IMR-90 (cell line): ENCODE measurements around the gene PRKCH. TPM values are rescaled to one million over a fixed set of nuclear protein-coding genes. Genes with fewer than 3 reads are reported as not detected.

Source experiments
- ATAC-seq: fragments of 200-7000 bp; cut with Tn5 transposase; 2 replicates; pipeline ENCODE4 v1.9.1; 2020; ENCODE audit warnings: low read depth, mild to moderate bottlenecking, moderate library complexity
- BruUV-seq: library from RNA; stranded (reverse); fragments of 400-500 nt; replicated peaks from 2 replicates; lab custom pipeline; 2021; lab: Mats Ljungman, UMichigan
- CTCF ChIA-PET: fragments of 300-600 bp; formaldehyde crosslinking; extraction: SDS; loops from one replicate; lab custom pipeline; 2021; ENCODE audit warnings: antibody characterized with exemption; lab: Yijun Ruan, JAX
- POLR2A ChIA-PET: fragments of 300-600 bp; sonication (Branson Sonifier 250); formaldehyde crosslinking; loops from one replicate; lab custom pipeline; 2022; ENCODE audit warnings: antibody characterized with exemption; ENCODE audit not compliant: unreplicated experiment; lab: Charles Lee
- DNase-seq: peaks from one replicate; pipeline ENCODE4 v3.0.0; 2013
- H2AFZ ChIP-seq: replicated peaks from 2 replicates; pipeline ENCODE3; 2013; ENCODE audit warnings: low read length, mild to moderate bottlenecking; ENCODE audit not compliant: poor library complexity
- H2AK5ac ChIP-seq: 2 replicates; pipeline ENCODE4 v1.6.1; 2013; ENCODE audit warnings: low read depth, low read length, inconsistent platforms
- H2AK9ac ChIP-seq: replicated peaks from 2 replicates; pipeline ENCODE3; 2013; ENCODE audit warnings: mild to moderate bottlenecking, low read depth, low read length, moderate library complexity; ENCODE audit not compliant: poor library complexity
- H2BK120ac ChIP-seq: 2 replicates; pipeline ENCODE4 v1.6.1; 2013; ENCODE audit warnings: low read depth, low read length, inconsistent platforms
- H2BK15ac ChIP-seq: 3 replicates; pipeline ENCODE4 v1.6.1; 2013; ENCODE audit warnings: low read depth, low read length, inconsistent platforms
- H2BK20ac ChIP-seq: 2 replicates; pipeline ENCODE4 v1.6.1; 2013; ENCODE audit warnings: low read depth, mild to moderate bottlenecking, inconsistent platforms, low read length, moderate library complexity
- H2BK5ac ChIP-seq: 2 replicates; pipeline ENCODE4 v1.6.1; 2013; ENCODE audit warnings: mild to moderate bottlenecking, low read depth, low read length, inconsistent platforms; ENCODE audit not compliant: poor library complexity, severe bottlenecking
- H3K14ac ChIP-seq: replicated peaks from 2 replicates; pipeline ENCODE4 v1.6.1; 2013; ENCODE audit warnings: low read depth, low read length, inconsistent platforms
- H3K18ac ChIP-seq: 2 replicates; pipeline ENCODE4 v1.6.1; 2013; ENCODE audit warnings: low read depth, low read length, control low read depth
- H3K23ac ChIP-seq: 2 replicates; pipeline ENCODE4 v1.6.1; 2013; ENCODE audit warnings: low read depth, low read length, inconsistent platforms
- H3K27ac ChIP-seq: 2 replicates; pipeline ENCODE4 v1.5.1; 2013; ENCODE audit warnings: mild to moderate bottlenecking, control low read depth, low read length; ENCODE audit not compliant: insufficient read depth
- H3K27me3 ChIP-seq: 2 replicates; pipeline ENCODE4 v1.6.1; 2013; ENCODE audit warnings: low read length; ENCODE audit not compliant: control insufficient read depth, insufficient read depth
- H3K36me3 ChIP-seq: 2 replicates; pipeline ENCODE4 v1.6.1; 2013; ENCODE audit warnings: low read length, mixed read lengths; ENCODE audit not compliant: control insufficient read depth, insufficient read depth
- H3K4ac ChIP-seq: 2 replicates; pipeline ENCODE4 v1.6.1; 2013; ENCODE audit warnings: low read depth, low read length, inconsistent platforms
- H3K4me1 ChIP-seq: 2 replicates; pipeline ENCODE4 v1.6.1; 2013; ENCODE audit warnings: low read length, mixed read lengths; ENCODE audit not compliant: control insufficient read depth, insufficient read depth
- H3K4me2 ChIP-seq: 2 replicates; pipeline ENCODE4 v1.6.1; 2013; ENCODE audit warnings: low read depth, mild to moderate bottlenecking, control low read depth, low read length, moderate library complexity
- H3K4me3 ChIP-seq: 2 replicates; pipeline ENCODE4 v1.5.1; 2013; ENCODE audit warnings: low read depth, mild to moderate bottlenecking, control low read depth, low read length, moderate library complexity; ENCODE audit not compliant: insufficient read depth
- H3K56ac ChIP-seq: 2 replicates; pipeline ENCODE4 v1.6.1; 2013; ENCODE audit warnings: low read length, inconsistent platforms; ENCODE audit not compliant: insufficient read depth; ENCODE audit errors: extremely low read depth
- H3K79me1 ChIP-seq, 2 experiments: 2 replicates each; pipeline ENCODE4 v1.6.1; 2013; ENCODE audit warnings: low read length in 2 of 2, inconsistent platforms in 1 of 2, low read depth in 1 of 2
- H3K9ac ChIP-seq: 2 replicates; pipeline ENCODE4 v1.6.1; 2013; ENCODE audit warnings: low read depth, low read length, control low read depth
- H3K9me1 ChIP-seq: 2 replicates; pipeline ENCODE4 v1.6.1; 2013; ENCODE audit warnings: low read length, inconsistent platforms; ENCODE audit not compliant: insufficient read depth
- H3K9me3 ChIP-seq: 2 replicates; pipeline ENCODE4 v1.6.1; 2013; ENCODE audit warnings: low read length; ENCODE audit not compliant: control insufficient read depth, insufficient read depth
- H4K20me1 ChIP-seq: 2 replicates; pipeline ENCODE4 v1.6.1; 2013; ENCODE audit warnings: low read length, inconsistent platforms; ENCODE audit not compliant: insufficient read depth
- H4K5ac ChIP-seq: 2 replicates; pipeline ENCODE4 v1.6.1; 2013; ENCODE audit warnings: mild to moderate bottlenecking, low read depth, low read length, control low read depth
- H4K8ac ChIP-seq, 2 experiments: 2 replicates each; pipeline ENCODE4 v1.6.1; 2013; ENCODE audit warnings: low read depth in 2 of 2, low read length in 2 of 2, control low read depth in 1 of 2, inconsistent platforms in 1 of 2
- H4K91ac ChIP-seq: 2 replicates; pipeline ENCODE4 v1.6.1; 2013; ENCODE audit warnings: low read depth, low read length, inconsistent platforms; ENCODE audit not compliant: insufficient read depth
- CHD1 ChIP-seq: IDR thresholded peaks from 2 replicates; pipeline ENCODE4 v1.6.1; 2012; ENCODE audit warnings: low read depth, low read length, improper control_type of control experiment
- ELK1 ChIP-seq: fragments of 150-350 bp; IDR thresholded peaks from 2 replicates; pipeline ENCODE4 v1.6.1; 2016; ENCODE audit warnings: low read depth, mild to moderate bottlenecking, low read length, moderate library complexity, borderline replicate concordance
- MAFK ChIP-seq: IDR thresholded peaks from 2 replicates; pipeline ENCODE4 v1.6.1; 2012; ENCODE audit warnings: low read depth, low read length, improper control_type of control experiment
- MAZ ChIP-seq: IDR thresholded peaks from 2 replicates; pipeline ENCODE4 v1.6.1; 2012; ENCODE audit warnings: low read depth, mild to moderate bottlenecking, low read length, improper control_type of control experiment, moderate library complexity, borderline replicate concordance
- MXI1 ChIP-seq: IDR thresholded peaks from 2 replicates; pipeline ENCODE4 v1.6.1; 2012; ENCODE audit warnings: low read depth, mild to moderate bottlenecking, low read length, moderate library complexity, borderline replicate concordance
- NFE2L2 ChIP-seq: fragments of 150-350 bp; IDR thresholded peaks from 2 replicates; pipeline ENCODE4 v1.6.1; 2016; ENCODE audit warnings: low read depth, mild to moderate bottlenecking, low read length
- POLR2A ChIP-seq: IDR thresholded peaks from 2 replicates; pipeline ENCODE4 v1.6.1; 2012; ENCODE audit warnings: mild to moderate bottlenecking, low read depth, low read length
- RAD21 ChIP-seq: IDR thresholded peaks from 2 replicates; pipeline ENCODE4 v1.6.1; 2012; ENCODE audit warnings: low read length, improper control_type of control experiment
- RFX5 ChIP-seq: IDR thresholded peaks from 2 replicates; pipeline ENCODE4 v1.8.0; 2012; ENCODE audit warnings: low read depth, mild to moderate bottlenecking, low read length, moderate library complexity
- SMC3 ChIP-seq: fragments of 150-350 bp; IDR thresholded peaks from 2 replicates; pipeline ENCODE4 v1.6.1; 2016; ENCODE audit warnings: low read depth, mild to moderate bottlenecking, antibody characterized with exemption, low read length, moderate library complexity
- WGBS, 2 experiments: methylation state at CpG; one replicate each; pipeline versions ENCODE4 v1.1.5 to v1.1.7; 2013; ENCODE audit warnings: missing lambda C conversion rate in 2 of 2; ENCODE audit not compliant: insufficient read length in 1 of 2; ENCODE audit errors: extremely low coverage in 2 of 2; 5-methylcytosine and 5-hydroxymethylcytosine counted together
- dilution Hi-C: fragments of 300-500 bp; cut with HindIII; formaldehyde crosslinking; loops from one replicate; pipeline ENCODE4 v1.14.3; 2018; ENCODE audit warnings: low sequenced_read_pairs; ENCODE audit not compliant: unreplicated experiment
- in situ Hi-C: fragments of 300-500 bp; cut with MboI; formaldehyde crosslinking; loops from 3 replicates; pipeline ENCODE4 v1.14.3; 2019; ENCODE audit warnings: low sequenced_read_pairs, inconsistent platforms, mixed read lengths
- intact Hi-C: fragments of 100-400 bp; cut with micrococcal nuclease; formaldehyde crosslinking; loops from 2 replicates; pipeline ENCODE4 v1.10.0; 2022
- polyA plus RNA-seq, 3 experiments: library from polyadenylated mRNA; depleted of rRNA; stranded (reverse); fragments of >200 nt; gene quantifications; 2 replicates each; pipeline ENCODE4 v1.2.3, GENCODE V29; 2012; ENCODE audit warnings: low replicate concordance in 1 of 3
- total RNA-seq: library from RNA; depleted of rRNA; stranded (reverse); fragments of >200 nt; gene quantifications from 2 replicates; pipeline ENCODE4 v1.2.3, GENCODE V29; 2012
- TF ChIP-seq, protein P1 (sequence below): fragments of 150-350 bp; IDR thresholded peaks from 2 replicates; pipeline ENCODE4 v1.6.1; 2017; ENCODE audit warnings: mild to moderate bottlenecking, antibody characterized with exemption, low read length, low read depth

Gene PRKCH
- total and polyA plus RNA-seq, 2 of the 4 experiments (the other 2 are of a cell fraction), result 1.6 to 2.3 TPM

DNA sequence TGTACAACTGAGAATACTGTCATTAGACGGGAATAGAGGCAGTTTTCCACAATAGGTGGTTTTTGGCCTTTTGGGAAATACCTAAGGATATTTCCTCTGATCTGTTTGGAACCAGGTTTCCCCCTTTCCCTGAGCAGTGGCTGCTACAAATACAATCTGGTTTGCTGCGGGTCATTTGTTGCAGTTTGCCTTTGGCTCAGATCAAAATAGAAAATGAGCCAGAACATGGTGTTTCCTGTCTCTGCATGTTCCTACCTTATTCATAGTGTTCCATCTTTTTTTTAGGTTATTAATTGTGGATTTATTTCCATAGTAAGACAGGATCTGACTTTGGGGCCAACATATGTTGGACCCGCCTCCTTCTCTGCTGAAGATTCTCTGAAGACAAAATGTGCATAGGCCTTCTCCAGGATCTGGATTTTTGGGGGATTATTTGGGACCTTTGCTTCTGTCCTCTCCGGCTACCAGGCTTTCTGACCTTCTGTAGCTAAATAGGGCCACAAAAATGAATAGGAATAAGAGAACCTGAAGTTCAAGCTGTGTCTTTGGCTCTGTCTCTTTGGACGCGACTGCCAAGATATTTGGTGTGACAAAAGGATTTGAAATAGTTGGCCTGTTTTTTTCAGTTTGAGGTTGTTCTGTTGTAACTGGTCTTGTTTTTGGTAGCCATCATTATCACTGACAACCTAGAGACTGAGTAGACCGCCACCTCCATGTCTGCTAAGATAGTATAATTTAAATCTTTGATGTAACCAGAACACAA lies 146.9 kb downstream of the PRKCH start (continued):
- TF ChIP-seq CHD1 (no peak), RFX5 (no peak)

GRCh38 chr14:61469781-61470180 lies 148.4 kb downstream of the PRKCH start:
- H2AFZ ChIP-seq, result peak overlapping the region; percentile 82
- ChIA-PET CTCF (interaction anchor here (1.0 to 1.5 kb wide), 3 partner anchors 29 to 368 kb away, joined by 3 read pairs; no protein-coding TSS in a partner anchor), POLR2A (no interaction called here)
- peak overlapping the region; percentile 85 for H3K4ac ChIP-seq
- intact Hi-C loops, result loop anchor here (5.0 kb wide), 1 partner anchor 183 kb away; no protein-coding TSS in a partner anchor
- H3K27ac ChIP-seq, result peak overlapping the region; percentile 55
- H3K27me3 ChIP-seq, result no peaks in the 10 kb centered on the region
- H2BK5ac ChIP-seq, result peak overlapping the region; percentile 91
- peaks cover 27% of the 10 kb centered on the region for H3K9me1 ChIP-seq
- H3K4me2 ChIP-seq, result peak overlapping the region; percentile 76; the same call in 1 of the 2 replicates
- 89% methylated on average over 3 of the region's 6 CpGs; no CpG with 5 or more reads in 1 of the 2 experiments for WGBS, 2 experiments
- peak overlapping the region; percentile 29 for H3K23ac ChIP-seq
- peak overlapping the region; percentile 93 for H2AK5ac ChIP-seq
- peak overlapping the region; percentile 38 for H2AK9ac ChIP-seq
- H2BK120ac ChIP-seq, result peak overlapping the region; percentile 93
- H3K36me3 ChIP-seq, result no peaks in the 10 kb centered on the region
- no peaks in the 10 kb centered on the region for H3K9me3 ChIP-seq
- H3K79me1 ChIP-seq, result peaks cover 2 to 24% of the 10 kb centered on the region in 2 experiments; a peak in 3 of 4 replicates
- dilution Hi-C loops, result loop anchor here (25.0 kb wide), 1 partner anchor 243 kb away; no protein-coding TSS in a partner anchor
- no TSS peak for BruUV-seq
- ATAC-seq (no peak), DNase-seq (no peak)
- H3K18ac ChIP-seq, result peak overlapping the region; percentile 88
- no peaks in the 10 kb centered on the region for H4K20me1 ChIP-seq
- peak overlapping the region; percentile 92 for H2BK20ac ChIP-seq
- no peak overlapping the region for H3K4me3 ChIP-seq
- H2BK15ac ChIP-seq, result peak overlapping the region; percentile 60
- H4K91ac ChIP-seq, result peak overlapping the region; percentile 90
- peak overlapping the region; percentile 54; the same call in 1 of the 2 replicates for H3K9ac ChIP-seq
- in situ Hi-C loops, result loop anchor here (5.0 kb wide), 1 partner anchor 93 kb away; no protein-coding TSS in a partner anchor
- H4K8ac ChIP-seq, result peak overlapping the region; percentile 81 to 90; a peak in 3 of 4 replicates
- peaks cover 34% of the 10 kb centered on the region for H3K4me1 ChIP-seq
- peak overlapping the region; percentile 65 for H3K14ac ChIP-seq
- H3K56ac ChIP-seq, result peak overlapping the region; percentile 42; the same call in 1 of the 2 replicates
- peak overlapping the region; percentile 87 for H4K5ac ChIP-seq
- TF ChIP-seq, protein P1, sequence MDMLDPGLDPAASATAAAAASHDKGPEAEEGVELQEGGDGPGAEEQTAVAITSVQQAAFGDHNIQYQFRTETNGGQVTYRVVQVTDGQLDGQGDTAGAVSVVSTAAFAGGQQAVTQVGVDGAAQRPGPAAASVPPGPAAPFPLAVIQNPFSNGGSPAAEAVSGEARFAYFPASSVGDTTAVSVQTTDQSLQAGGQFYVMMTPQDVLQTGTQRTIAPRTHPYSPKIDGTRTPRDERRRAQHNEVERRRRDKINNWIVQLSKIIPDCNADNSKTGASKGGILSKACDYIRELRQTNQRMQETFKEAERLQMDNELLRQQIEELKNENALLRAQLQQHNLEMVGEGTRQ, result no peak
- TF ChIP-seq ELK1, result no peak
- TF ChIP-seq SMC3, result no peak
- TF ChIP-seq NFE2L2, result no peak
- TF ChIP-seq POLR2A, result no peak
- TF ChIP-seq MAZ, result no peak
- no peak for TF ChIP-seq CHD1
- no peak for TF ChIP-seq MAFK
- TF ChIP-seq MXI1, result no peak
- TF ChIP-seq RAD21, result no peak
